ENCODE data around the gene KCNA2. TPM values are rescaled to one million over a fixed set of nuclear protein-coding genes. Genes with fewer than 3 reads are reported as not detected.

KCNA2 gene
- total RNA-seq: not detected in 2 replicates

DNA sequence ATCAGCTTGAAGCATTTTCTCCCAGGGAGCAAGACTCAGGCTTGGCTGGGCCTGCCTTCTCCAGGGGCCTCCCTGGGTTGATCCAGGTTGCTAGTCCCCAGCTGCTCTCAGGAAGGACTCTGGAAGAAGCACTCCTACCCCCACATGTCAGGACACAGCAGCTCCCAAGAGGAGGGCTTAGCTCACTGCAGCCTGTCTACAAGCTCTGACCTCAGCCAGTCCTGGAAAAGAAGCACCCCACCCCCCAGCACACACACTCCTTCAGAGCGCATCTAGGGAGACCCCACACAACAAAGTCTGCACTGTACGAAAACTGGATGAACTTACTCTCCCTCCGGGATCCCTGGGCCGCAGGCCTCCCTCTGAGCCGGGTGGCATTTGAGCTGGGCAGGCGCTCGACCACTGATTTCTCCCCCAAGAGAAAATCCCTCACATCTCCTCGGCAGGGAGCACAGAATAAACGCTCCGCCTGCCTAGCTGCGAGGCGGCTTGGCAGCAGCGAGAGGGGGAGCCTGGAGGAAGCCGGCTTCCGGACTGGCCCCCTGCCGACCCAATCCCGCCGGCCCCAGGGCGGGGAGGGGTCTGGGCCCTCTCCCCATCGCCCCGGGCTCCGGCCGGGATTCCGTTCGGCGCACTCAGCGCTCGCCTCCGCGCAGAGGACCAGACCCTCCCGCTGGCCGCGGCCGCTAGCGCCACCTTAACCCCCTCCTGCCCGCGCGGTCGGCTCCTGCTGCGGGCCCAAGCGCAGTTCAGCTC lies at the start of gene KCNA2:
Gene KCNA2, minus strand, starts transcription at position 458 of the 756 bp plus-strand sequence. CDS start 1,576 bp downstream, outside the sequence.
- DNase-seq (ENCODE audit: low read depth): no peak

DNA sequence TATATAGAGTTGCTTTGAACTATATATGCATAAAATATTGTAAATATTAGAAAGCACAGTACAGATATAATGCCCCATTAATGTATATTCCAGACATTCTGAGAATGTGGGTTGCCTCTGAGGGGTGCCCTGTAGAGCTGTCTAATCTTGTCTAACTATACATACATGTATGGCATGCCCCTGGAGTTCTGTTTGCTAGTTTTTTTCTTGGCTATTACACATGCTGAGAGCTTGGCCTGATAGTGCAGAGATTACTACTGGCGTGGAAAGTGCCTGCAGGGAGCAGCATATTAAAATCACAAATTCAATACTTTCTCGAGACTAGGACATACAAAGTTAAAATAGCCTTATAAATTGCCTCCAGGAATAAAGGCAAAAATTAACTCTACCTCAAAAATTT lies 44.5 kb upstream of the KCNA2 start:
- DNase-seq (ENCODE audit: low read depth): no peak

GRCh38 chr1:110648417-110648816 lies 42.3 kb upstream of the KCNA2 start:
- DNase-seq (ENCODE audit: low read depth): no peak

- DNase-seq (ENCODE audit: low read depth): no peak
Observed at GRCh38 chr1:110647254-110647891, 41.2 kb upstream of the KCNA2 start.

GRCh38 chr1:110645821-110646735 lies 39.9 kb upstream of the KCNA2 start:
- peak; percentile 31 for DNase-seq (ENCODE audit: low read depth)

GRCh38 chr1:110645211-110645610 lies 39.1 kb upstream of the KCNA2 start:
- DNase-seq (ENCODE audit: low read depth): no peak

DNA sequence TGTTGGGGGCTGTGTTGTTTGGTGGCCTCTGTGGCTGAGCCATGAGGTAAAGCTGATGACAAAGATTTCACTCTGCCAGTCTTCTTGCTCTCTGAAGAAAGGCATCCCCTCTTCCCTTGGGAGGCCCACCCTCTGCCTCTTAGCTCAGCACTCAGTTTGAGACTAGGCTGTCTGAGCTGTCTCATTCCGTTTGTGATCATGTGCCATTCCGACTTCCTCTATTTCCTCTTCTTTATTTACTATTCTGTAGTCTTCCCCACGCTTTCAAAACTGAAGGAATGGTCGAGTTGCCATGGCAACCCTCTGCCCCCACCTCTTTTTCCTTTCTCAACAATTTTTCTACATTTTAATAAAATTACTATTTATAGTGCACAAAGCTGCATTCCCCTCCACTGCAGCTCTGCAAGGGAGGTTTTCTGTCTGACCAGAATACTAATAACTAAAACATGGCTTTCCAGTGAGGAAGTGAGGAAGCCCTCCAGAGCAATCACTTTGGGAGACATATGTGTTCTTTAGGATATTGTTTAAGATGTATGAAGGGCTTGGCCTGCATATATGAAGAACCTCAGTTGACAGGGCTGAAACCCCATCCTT lies 37.8 kb upstream of the KCNA2 start:
- DNase-seq (ENCODE audit: low read depth): no peak

DNA sequence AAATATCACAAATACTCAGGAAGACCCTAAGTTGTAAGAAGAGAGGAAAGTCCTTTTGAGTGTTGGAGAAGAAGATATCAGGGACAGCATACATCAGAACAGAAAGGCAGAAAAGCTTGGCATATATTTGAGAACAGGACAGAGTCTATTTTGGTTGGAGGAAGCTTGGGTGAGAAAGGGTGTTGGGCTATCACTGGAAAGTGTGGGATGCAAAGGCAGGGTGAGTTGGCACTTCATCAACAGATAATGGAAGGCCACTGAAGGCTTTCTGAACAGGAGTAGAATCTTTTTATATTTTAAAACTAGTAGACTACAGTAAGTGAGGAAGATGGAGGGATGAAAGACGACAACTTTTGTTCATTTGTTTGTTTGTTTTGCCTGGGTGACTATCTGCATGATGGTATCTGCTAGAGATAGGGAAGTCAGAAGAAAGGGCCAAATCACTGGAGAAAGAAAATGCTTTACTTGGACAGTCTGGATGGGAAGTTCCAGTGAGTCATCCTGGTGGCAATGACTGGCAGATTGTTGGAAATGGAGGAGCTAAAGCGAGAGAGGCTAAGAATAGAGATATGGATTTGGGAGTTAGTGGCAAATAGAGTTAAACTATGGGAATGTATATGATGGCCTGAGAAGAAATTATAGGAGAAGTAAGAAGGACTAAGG lies 33.7 kb upstream of the KCNA2 start:
- DNase-seq (ENCODE audit: low read depth): no peak

- no peak for DNase-seq (ENCODE audit: low read depth)
Observed at GRCh38 chr1:110638556-110638955, 32.4 kb upstream of the KCNA2 start.

- DNase-seq (ENCODE audit: low read depth): no peak
Observed at GRCh38 chr1:110638058-110638457, 31.9 kb upstream of the KCNA2 start.

GRCh38 chr1:110637475-110637874 lies 31.3 kb upstream of the KCNA2 start:
- DNase-seq (ENCODE audit: low read depth): no peak

- DNase-seq (ENCODE audit: low read depth): no peak
Observed at GRCh38 chr1:110636149-110636935, 30.2 kb upstream of the KCNA2 start.

DNA sequence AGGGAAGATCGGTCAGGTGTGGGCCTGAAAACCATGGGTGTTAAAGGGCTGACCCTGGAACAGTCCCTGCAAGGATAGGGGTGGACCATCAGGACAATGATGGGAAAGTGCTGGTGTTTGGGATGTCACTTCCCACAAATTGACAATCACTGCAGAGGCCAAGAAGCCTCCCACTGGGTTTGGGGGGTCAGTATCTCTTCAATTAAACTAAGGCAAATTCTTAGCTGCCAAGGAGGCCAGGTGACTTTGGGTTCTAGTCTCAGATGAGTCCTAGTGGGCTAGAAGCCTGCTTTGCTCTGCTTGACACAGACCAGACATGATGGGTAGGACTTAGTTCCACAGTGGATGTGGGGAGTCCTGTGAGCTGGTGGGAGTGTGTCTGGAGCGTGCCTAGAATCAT lies 29.3 kb upstream of the KCNA2 start:
- no peak for DNase-seq (ENCODE audit: low read depth)

- peak; percentile 7 for DNase-seq (ENCODE audit: low read depth)
Observed at GRCh38 chr1:110634455-110635311, 28.5 kb upstream of the KCNA2 start.

DNA sequence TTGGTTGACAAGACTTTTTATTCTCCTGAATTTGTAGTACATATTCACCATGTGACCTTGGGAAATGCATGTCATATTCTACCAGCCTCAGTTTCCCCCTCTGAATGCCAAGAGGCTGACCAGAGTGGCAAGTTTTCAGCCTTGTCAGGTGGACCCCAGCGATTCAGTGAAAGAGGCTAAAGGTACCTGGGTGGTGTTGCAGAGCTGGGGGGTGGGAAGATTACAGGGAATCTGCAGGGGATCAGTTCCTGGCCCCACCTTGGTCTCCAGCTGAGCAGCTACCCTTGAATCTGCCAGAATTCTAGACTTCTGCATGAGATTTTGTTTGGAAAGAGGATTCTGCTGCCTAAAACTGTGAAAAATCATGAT lies 27.9 kb upstream of the KCNA2 start:
- no peak for DNase-seq (ENCODE audit: low read depth)

GRCh38 chr1:110633646-110634030 lies 27.5 kb upstream of the KCNA2 start:
- DNase-seq (ENCODE audit: low read depth): no peak

- no peak for DNase-seq (ENCODE audit: low read depth)
Observed at GRCh38 chr1:110631836-110632620, 25.9 kb upstream of the KCNA2 start.

- DNase-seq (ENCODE audit: low read depth): peak; percentile 13
Observed at GRCh38 chr1:110630839-110631663, 24.9 kb upstream of the KCNA2 start.

All from renal cortical epithelial cell (primary cell).